Measurements from ENCODE around the gene LMF2. TPM values are rescaled to one million over a fixed set of nuclear protein-coding genes. Genes with fewer than 3 reads are reported as not detected.

The LMF2 gene
- total and polyA plus RNA-seq, 2 of the 8 experiments (the other 6 are each of a cell fraction or from before 2014, with no cell fraction given): 34.3 to 62.9 TPM

DNA sequence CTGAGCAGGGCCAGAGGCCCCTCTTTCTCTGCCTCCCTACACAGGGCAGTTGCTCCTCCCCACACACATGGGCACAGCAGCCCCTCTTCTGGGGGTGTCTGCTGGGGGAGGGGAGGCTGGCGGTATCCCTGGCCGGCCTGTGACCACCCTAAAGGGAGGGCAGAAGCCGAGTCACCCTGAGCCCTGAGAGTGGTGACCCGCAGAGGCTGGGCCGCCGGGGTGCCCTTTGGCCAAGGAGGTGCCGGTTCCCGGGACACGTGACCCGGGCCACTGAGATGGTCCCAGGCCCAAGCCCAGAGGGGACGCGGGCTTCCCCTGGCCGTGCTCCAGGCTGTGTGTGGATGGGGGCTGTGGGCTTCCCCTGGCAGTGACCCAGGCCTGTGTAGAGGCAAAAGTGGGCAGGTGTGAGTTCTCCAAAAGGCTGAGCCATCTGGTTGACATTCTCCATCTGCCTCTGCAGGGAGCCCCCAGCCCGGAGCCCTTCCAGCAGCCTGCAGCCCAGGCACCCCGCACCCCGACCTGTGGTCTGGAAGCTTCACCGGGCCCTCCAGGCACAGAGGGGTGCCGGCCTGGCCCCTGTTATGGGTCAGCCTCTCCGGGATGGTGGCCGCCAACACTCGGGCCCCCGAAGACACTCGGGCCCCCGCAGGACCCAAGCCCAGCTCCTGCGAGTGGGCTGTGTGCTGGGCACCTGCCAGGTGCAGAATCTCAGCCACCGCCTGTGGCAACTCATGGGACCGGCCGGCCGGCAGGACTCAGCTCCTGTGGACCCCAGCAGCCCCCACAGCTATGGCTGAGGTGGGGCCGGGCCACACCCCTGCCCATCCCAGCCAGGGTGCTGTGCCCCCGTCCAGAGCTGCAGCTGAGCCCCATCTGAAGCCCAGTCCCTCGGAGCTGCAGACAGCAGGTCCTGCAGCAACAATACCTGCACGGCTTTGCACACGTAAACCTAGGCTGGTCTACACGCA lies 25.1 kb downstream of the LMF2 start:
- Histone ChIP-seq H2AFZ (ENCODE audit: low read length) (no peak overlapping the region), H4K8ac (ENCODE audit: extremely low read depth, insufficient read depth, low read length) (peak overlapping the region; percentile 62; the same call in 1 of the 2 replicates), H3K9ac (replicated peaks in 1 of 4; ENCODE audit: extremely low read depth in 1 of 4, low read depth in 3 of 4, low read length in 3 of 4) (peak overlapping the region in 3 of 4 experiments; percentile 44 to 69 (median 52); a peak in 5 of 7 replicates), H3K4me2 (ENCODE audit: insufficient read depth in 1 of 2, low read depth in 2 of 2, low read length in 2 of 2) (peak overlapping the region; percentile 44 to 74; a peak in 3 of 4 replicates), H3K9me3 (ENCODE audit: insufficient read depth in 2 of 2, low read depth in 1 of 2, low read length in 1 of 2) (no peaks in the 10 kb centered on the region), H2BK120ac (replicated peaks; ENCODE audit: low read depth, low read length) (no peak overlapping the region), H3K79me2 (ENCODE audit: control insufficient read depth in 1 of 2, insufficient read depth in 2 of 2, low read length in 2 of 2) (no peaks in the 10 kb centered on the region), H2BK20ac (ENCODE audit: low read length) (no peak overlapping the region), H4K91ac (replicated peaks; ENCODE audit: insufficient read length, low read length) (peak overlapping the region; percentile 74), H3K4me3 (ENCODE audit: extremely low read depth in 1 of 4, insufficient read depth in 2 of 4, low read depth in 3 of 4, low read length in 4 of 4) (peak overlapping the region; percentile 50 to 74 (median 58)), H3K23ac (ENCODE audit: insufficient read length) (no peak overlapping the region), H3K36me3 (ENCODE audit: control insufficient read depth in 2 of 4, insufficient read depth in 4 of 4, low read length in 3 of 4) (0 out of 8 replicates have a peak, but pooled peaks cover 0 to 2% (median 0%) of the 10 kb centered on the region in 4 experiments), H3K27me3 (replicated peaks in 1 of 4; ENCODE audit: control insufficient read depth in 3 of 4, extremely low read depth in 1 of 4, insufficient read depth in 3 of 4, low read length in 3 of 4) (peaks cover 1 to 22% (median 13%) of the 10 kb centered on the region in 4 experiments; a peak in 6 of 7 replicates), H3K23me2 (ENCODE audit: low read depth, low read length) (peaks cover 4% of the 10 kb centered on the region; the same call in 1 of the 2 replicates), H2BK12ac (ENCODE audit: low read depth, low read length) (0 out of 2 replicates have a peak overlapping the region, but pooled peaks have one; percentile 81), H3K18ac (ENCODE audit: extremely low read depth, low read length) (no peak overlapping the region; the same call in 1 of the 2 replicates), H4K20me1 (replicated peaks in 1 of 2; ENCODE audit: control insufficient read depth in 1 of 2, insufficient read depth in 2 of 2, low read length in 2 of 2) (peaks cover 0 to 3% of the 10 kb centered on the region in 2 experiments), H3K27ac (ENCODE audit: low read depth, low read length) (no peak overlapping the region), H3K4me1 (replicated peaks in 1 of 4; ENCODE audit: control insufficient read depth in 3 of 4, insufficient read depth in 4 of 4, low read length in 3 of 4) (peaks cover 0 to 5% (median 0%) of the 10 kb centered on the region in 4 experiments; a peak in 3 of 7 replicates), H2AK5ac (ENCODE audit: low read depth, low read length) (no peak overlapping the region), H3K79me1 (ENCODE audit: low read depth, low read length) (no peaks in the 10 kb centered on the region), H3K56ac (replicated peaks; ENCODE audit: insufficient read length, low read depth, low read length) (no peak overlapping the region), H4K5ac (ENCODE audit: insufficient read length, low read depth, low read length) (no peak overlapping the region), H2BK15ac (ENCODE audit: low read length) (no peak overlapping the region), H3K4ac (replicated peaks; ENCODE audit: insufficient read length, low read depth, low read length) (peak overlapping the region; percentile 53), H2BK5ac (ENCODE audit: low read depth, low read length) (peak overlapping the region; percentile 44; the same call in 1 of the 2 replicates), H3K14ac (ENCODE audit: insufficient read length) (no peak overlapping the region)
- DNase-seq (ENCODE audit: low read depth in 1 of 2, low spot score in 2 of 2) (peak in 1 of 2 experiments; percentile 74), FAIRE-seq (no peak)
- CTCF ChIA-PET (ENCODE audit: partially characterized antibody): interaction anchor here (0.6 to 5.6 kb wide), 8 partner anchors 9 to 214 kb away, joined by 3 to 54 read pairs (median 4); partner anchors contain the start of gene SCO2
- POLR2A ChIA-PET (ENCODE audit: partially characterized antibody): interaction anchor here (0.8 to 4.8 kb wide), 14 partner anchors 9 to 44 kb away, joined by 3 to 21 read pairs (median 4); partner anchors contain the start of genes LMF2, NCAPH2 and SCO2
- WGBS, 2 experiments (ENCODE audit: extremely low coverage in 1 of 2, insufficient coverage in 1 of 2, insufficient read length in 1 of 2, insufficient replicate concordance in 2 of 2, low coverage in 1 of 2, low lambda C conversion rate in 2 of 2, missing lambda C conversion rate in 1 of 2): 74% methylated on average over 22 of the region's 35 CpGs; no CpG with 5 or more reads in 1 of the 2 experiments
- TF ChIP-seq BRCA1 (IDR thresholded peaks at IDR 0.05; ENCODE audit: low read depth, low read length) (no peak), KDM4A (IDR thresholded peaks at IDR 0.05; ENCODE audit: low read depth, low read length, severe bottlenecking) (peak; percentile 0), HDAC2 (IDR thresholded peaks at IDR 0.05; ENCODE audit: borderline replicate concordance in 1 of 2, low read depth in 2 of 2, low read length in 2 of 2) (0 out of 4 replicates have a peak, but pooled peaks of 1 of the 2 experiments have one; percentile 38), SIX5 (IDR thresholded peaks at IDR 0.05; ENCODE audit: low read depth, low read length) (no peak), CBX5 (IDR thresholded peaks at IDR 0.05; ENCODE audit: low read depth, low read length) (no peak), USF2 (IDR thresholded peaks at IDR 0.05; ENCODE audit: low read length) (peak; percentile 79), E2F6 (IDR thresholded peaks at IDR 0.05) (no peak)

Measured in H1 (cell line).